ENCODE results near the gene TAOK3. TPM values are rescaled to one million over a fixed set of nuclear protein-coding genes. Genes with fewer than 3 reads are reported as not detected.
A peak's percentile ranks its signal among the peaks of the same experiment; 100 is the strongest.

Gene TAOK3
- total RNA-seq, 6 experiments from 2014 or later, result 26.0 to 30.7 (median 28.0) TPM

DNA sequence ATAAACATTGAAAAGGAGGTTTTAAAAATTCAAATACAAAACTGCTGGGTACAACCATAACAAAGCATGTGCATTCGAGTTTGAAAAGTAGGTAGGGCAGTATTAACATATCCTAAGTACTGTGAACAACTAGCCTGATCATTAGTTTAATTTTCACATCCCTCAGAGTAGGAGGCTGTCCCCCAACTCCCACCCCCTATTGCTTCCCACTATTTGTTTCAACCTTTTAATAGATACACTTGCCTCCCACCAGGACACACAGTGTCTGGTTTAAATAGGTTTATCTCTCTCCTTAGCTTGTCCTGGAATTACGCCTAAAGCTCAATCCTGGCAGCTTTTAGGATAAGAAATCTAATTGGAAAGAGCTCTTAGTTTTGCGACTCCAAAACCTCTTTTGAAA lies 2.1 kb downstream of the TAOK3 start:
- Mint-ChIP-seq H3K36me3 (ENCODE audit: low read depth) (no peaks in the 10 kb centered on the region), H3K4me3 (peak overlapping the region; percentile 88), H3K27me3 (ENCODE audit: insufficient read depth) (peaks cover 3% of the 10 kb centered on the region; the same call in 1 of the 2 replicates), H3K4me1 (ENCODE audit: low read depth) (peaks cover 39% of the 10 kb centered on the region), H3K9me3 (no peaks in the 10 kb centered on the region), H3K27ac (peak overlapping the region; percentile 45; the same call in 1 of the 2 replicates)
- DNase-seq, result no peak
- TF ChIP-seq, protein P1, sequence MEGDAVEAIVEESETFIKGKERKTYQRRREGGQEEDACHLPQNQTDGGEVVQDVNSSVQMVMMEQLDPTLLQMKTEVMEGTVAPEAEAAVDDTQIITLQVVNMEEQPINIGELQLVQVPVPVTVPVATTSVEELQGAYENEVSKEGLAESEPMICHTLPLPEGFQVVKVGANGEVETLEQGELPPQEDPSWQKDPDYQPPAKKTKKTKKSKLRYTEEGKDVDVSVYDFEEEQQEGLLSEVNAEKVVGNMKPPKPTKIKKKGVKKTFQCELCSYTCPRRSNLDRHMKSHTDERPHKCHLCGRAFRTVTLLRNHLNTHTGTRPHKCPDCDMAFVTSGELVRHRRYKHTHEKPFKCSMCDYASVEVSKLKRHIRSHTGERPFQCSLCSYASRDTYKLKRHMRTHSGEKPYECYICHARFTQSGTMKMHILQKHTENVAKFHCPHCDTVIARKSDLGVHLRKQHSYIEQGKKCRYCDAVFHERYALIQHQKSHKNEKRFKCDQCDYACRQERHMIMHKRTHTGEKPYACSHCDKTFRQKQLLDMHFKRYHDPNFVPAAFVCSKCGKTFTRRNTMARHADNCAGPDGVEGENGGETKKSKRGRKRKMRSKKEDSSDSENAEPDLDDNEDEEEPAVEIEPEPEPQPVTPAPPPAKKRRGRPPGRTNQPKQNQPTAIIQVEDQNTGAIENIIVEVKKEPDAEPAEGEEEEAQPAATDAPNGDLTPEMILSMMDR (IDR thresholded peaks at IDR 0.05), result no peak

DNA sequence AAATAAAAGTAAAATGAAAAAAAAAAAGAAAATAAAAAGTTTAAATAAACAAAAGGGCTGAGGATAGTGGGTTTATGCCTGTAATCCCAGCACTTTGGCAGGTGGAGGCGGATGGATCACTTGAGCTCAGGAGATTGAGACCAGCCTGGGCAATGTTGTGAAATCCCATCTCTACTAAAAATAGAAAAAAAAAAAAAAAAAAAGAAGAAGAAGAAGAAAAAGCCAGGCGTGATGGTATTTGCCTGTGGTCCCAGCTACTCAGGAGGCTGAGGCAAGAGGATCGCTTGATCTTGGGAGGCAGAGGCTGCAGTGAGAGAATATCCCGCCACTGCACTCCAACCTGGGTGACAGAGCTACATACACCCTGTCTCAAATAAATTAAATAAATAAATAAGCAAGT lies 3.9 kb downstream of the TAOK3 start:
- Mint-ChIP-seq H3K4me1 (ENCODE audit: low read depth) (peaks cover 31% of the 10 kb centered on the region), H3K4me3 (no peak overlapping the region), H3K27me3 (ENCODE audit: insufficient read depth) (peaks cover 2% of the 10 kb centered on the region; the same call in 1 of the 2 replicates), H3K9me3 (no peaks in the 10 kb centered on the region), H3K36me3 (ENCODE audit: low read depth) (no peaks in the 10 kb centered on the region), H3K27ac (no peak overlapping the region)
- no peak for DNase-seq
- TF ChIP-seq, protein P1 (IDR thresholded peaks at IDR 0.05), result no peak

DNA sequence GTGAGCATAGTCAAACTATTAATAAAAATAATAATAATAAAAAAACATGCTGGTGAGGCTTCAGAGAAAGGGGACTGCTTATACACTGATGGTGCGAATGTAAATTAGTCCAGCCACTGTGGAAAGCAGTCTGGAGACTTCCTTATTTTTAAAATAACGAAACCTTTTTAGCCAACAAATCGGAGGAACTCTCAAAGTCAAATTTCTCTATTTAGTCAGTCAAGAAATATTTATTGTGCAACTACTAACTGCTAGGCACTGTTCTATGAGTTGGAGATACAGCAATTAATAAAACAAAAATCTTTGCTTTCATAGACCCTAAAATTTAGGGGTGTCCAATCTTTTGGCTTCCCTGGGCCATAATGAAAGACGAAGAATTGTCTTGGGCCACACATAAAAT lies 10.8 kb downstream of the TAOK3 start:
- no peak for DNase-seq
- Mint-ChIP-seq H3K9me3 (no peaks in the 10 kb centered on the region), H3K27me3 (ENCODE audit: insufficient read depth) (no peaks in the 10 kb centered on the region), H3K36me3 (ENCODE audit: low read depth) (peaks cover 18% of the 10 kb centered on the region), H3K4me3 (no peak overlapping the region), H3K4me1 (ENCODE audit: low read depth) (peaks cover 67% of the 10 kb centered on the region), H3K27ac (no peak overlapping the region)
- TF ChIP-seq, protein P1 (IDR thresholded peaks at IDR 0.05), result no peak

DNA sequence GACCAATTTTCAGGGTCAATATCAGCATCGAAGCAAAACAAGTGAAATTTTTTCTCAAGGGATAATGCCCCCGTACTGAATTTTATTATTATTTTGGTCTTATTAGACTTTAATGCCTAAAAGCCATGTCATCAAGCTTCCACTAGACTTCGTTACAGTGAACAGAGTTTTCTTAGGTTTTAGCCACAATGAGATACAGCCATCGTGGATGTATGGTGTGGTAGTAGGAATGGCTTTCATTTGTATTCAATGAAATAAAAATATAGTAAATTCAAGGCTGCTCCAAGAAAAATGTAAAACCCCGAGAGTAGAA lies 11.7 kb downstream of the TAOK3 start:
- Mint-ChIP-seq H3K4me1 (ENCODE audit: low read depth) (peaks cover 76% of the 10 kb centered on the region), H3K4me3 (peak overlapping the region; percentile 45; the same call in 1 of the 2 replicates), H3K27ac (peak overlapping the region; percentile 73), H3K27me3 (ENCODE audit: insufficient read depth) (no peaks in the 10 kb centered on the region), H3K9me3 (no peaks in the 10 kb centered on the region), H3K36me3 (ENCODE audit: low read depth) (peaks cover 18% of the 10 kb centered on the region)
- TF ChIP-seq, protein P1 (IDR thresholded peaks at IDR 0.05), result no peak
- DNase-seq, result peak; percentile 37

DNA sequence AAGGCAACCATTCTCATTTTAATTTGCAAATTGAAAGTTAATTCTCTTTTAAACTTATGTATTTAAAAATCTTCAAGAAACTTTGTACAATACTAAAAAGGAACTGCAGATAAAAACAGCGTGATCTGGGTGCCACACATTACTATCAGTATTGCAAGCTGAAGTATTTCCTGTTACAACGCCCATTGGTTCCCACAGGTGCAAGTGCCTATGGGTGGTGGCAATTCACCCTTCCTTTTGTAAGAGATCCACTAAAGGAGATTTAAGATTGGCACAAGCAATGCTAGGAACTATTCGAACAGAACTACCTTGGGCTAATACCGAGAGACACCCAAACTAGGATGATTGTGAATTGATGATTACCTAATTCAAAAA lies 13.2 kb downstream of the TAOK3 start:
- TF ChIP-seq, protein P1 (IDR thresholded peaks at IDR 0.05), result no peak
- peak overlapping the region; percentile 45 for H3K27ac Mint-ChIP-seq
- peaks cover 3% of the 10 kb centered on the region; the same call in 1 of the 2 replicates for H3K9me3 Mint-ChIP-seq
- peaks cover 79% of the 10 kb centered on the region for H3K4me1 Mint-ChIP-seq (ENCODE audit: low read depth)
- H3K4me3 Mint-ChIP-seq, result no peak overlapping the region
- H3K27me3 Mint-ChIP-seq (ENCODE audit: insufficient read depth), result no peaks in the 10 kb centered on the region
- peaks cover 26% of the 10 kb centered on the region for H3K36me3 Mint-ChIP-seq (ENCODE audit: low read depth)
- DNase-seq, result no peak
